LNCaP clone FGC (cell line): ENCODE results near the gene GATAD2B.

ENCODE experiments used
- DNase-seq: peaks from one replicate; pipeline ENCODE4 v3.0.0-alpha.2; 2011; ENCODE audit warnings: low read depth
- H3K4me3 ChIP-seq: 2 replicates; pipeline ENCODE4 v1.5.1; 2011; ENCODE audit warnings: mild to moderate bottlenecking, low read depth, low read length, control low read depth
- CTCF ChIP-seq: IDR thresholded peaks from 2 replicates; pipeline ENCODE4 v1.5.1; 2012; ENCODE audit warnings: mild to moderate bottlenecking; ENCODE audit not compliant: control insufficient read depth, insufficient read depth; ENCODE audit errors: extremely low read depth

Gene GATAD2B

GRCh38 chr1:153937331-153937730 is 14.6 kb upstream of the GATAD2B start:
- DNase-seq: no peak
- H3K4me3 ChIP-seq: no peak overlapping the region
- no peak for TF ChIP-seq CTCF

- DNase-seq: no peak
- no peak for TF ChIP-seq CTCF
- no peak overlapping the region for H3K4me3 ChIP-seq
Observed at GRCh38 chr1:153936011-153936802, 13.4 kb upstream of the GATAD2B start.

GRCh38 chr1:153934746-153935145 is 12.0 kb upstream of the GATAD2B start:
- H3K4me3 ChIP-seq: no peak overlapping the region
- DNase-seq: no peak
- TF ChIP-seq CTCF: no peak

GRCh38 chr1:153933955-153934354 is 11.2 kb upstream of the GATAD2B start:
- no peak for DNase-seq
- H3K4me3 ChIP-seq: no peak overlapping the region
- no peak for TF ChIP-seq CTCF

- no peak for TF ChIP-seq CTCF
- DNase-seq: no peak
- no peak overlapping the region for H3K4me3 ChIP-seq
Observed at GRCh38 chr1:153933430-153933829, 10.7 kb upstream of the GATAD2B start.

DNA sequence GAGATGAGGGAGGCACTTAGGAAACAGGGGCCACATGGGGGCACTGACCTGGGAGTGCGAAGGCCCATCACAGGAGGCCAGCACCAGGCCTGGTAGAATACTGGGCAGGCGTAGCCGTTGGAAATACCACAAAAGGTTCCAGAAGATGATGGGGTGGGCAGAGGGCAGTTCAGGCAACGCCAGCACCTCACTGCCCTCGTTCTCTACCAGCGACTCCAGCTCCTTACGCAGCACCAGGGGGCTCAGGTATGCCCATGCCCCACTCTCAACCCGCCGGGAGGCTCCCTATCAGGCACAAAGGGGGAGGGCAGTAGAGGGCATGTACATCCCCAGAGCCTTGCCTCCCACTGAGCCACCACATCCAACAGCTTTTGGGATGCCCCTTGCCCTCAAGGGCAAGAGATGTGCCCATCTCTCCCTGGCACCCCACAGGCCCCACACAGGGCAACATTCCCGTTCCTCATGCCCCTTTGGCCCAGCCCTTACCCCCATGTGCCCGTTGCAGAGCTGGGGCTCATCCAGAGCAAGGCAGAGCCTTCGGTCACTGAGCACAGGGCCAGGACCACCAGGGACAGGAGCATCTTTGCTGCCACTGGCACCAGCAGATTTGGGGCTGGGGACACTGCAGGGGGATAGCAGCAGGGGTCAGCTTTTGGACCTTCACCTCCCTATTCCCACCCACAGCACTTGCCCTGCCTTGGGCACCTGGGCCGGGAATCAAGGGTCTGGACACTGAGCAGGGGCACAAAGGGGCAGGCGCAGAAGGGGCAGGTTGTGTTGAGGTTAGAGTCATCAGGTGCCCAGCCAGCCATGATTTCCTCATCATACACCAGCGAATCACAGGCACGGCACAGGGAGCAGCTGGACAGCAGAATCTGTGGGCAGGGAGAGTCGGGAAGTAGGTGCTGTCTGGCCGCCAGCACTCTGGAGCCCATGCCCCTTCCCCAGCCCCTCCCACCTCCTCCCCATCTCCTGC is 9.7 kb upstream of the GATAD2B start:
- DNase-seq: no peak
- H3K4me3 ChIP-seq: no peak overlapping the region
- no peak for TF ChIP-seq CTCF
